Measurements from ENCODE around the gene MAD2L2. TPM values are rescaled to one million over a fixed set of nuclear protein-coding genes. Genes with fewer than 3 reads are reported as not detected.

Gene MAD2L2
- total RNA-seq, 1 experiment from 2014 or later: 84.8 TPM

DNA sequence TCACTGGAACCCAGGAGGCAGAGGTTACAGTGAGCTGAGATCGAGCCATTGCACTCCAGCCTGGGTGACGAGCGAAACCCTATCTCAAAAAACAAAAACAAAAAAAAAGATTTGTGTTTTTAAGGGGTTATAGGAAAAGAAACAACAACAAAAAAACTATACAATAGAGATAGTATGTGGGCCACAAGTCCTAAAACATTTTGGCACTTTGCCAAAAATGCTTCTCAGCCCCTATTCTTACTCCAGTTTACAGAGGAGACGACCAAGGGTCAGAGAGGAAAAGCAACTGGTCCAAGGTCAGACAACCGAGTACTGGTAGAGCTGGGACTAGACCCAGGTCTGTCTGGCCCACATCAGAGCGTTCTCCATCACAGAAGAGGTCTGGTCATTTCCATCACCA is 23.3 kb downstream of the MAD2L2 start:
- BruUV-seq (replicated peaks): no TSS peak
- ATAC-seq: no peak
- H3K27me3 ChIP-seq (ENCODE audit: control insufficient read depth, insufficient read depth, low read length): no peaks in the 10 kb centered on the region
- TF ChIP-seq TCF7L2 (IDR thresholded peaks at IDR 0.05; ENCODE audit: low read depth, low read length): no peak
- no peak for TF ChIP-seq SIN3A (IDR thresholded peaks at IDR 0.05; ENCODE audit: borderline replicate concordance, insufficient read depth, low read depth, low read length)
- no peak for TF ChIP-seq CTCF (IDR thresholded peaks at IDR 0.05)
- TF ChIP-seq POLR2AphosphoS5 (IDR thresholded peaks at IDR 0.05; ENCODE audit: low read depth, low read length): no peak
- TF ChIP-seq, protein P1, sequence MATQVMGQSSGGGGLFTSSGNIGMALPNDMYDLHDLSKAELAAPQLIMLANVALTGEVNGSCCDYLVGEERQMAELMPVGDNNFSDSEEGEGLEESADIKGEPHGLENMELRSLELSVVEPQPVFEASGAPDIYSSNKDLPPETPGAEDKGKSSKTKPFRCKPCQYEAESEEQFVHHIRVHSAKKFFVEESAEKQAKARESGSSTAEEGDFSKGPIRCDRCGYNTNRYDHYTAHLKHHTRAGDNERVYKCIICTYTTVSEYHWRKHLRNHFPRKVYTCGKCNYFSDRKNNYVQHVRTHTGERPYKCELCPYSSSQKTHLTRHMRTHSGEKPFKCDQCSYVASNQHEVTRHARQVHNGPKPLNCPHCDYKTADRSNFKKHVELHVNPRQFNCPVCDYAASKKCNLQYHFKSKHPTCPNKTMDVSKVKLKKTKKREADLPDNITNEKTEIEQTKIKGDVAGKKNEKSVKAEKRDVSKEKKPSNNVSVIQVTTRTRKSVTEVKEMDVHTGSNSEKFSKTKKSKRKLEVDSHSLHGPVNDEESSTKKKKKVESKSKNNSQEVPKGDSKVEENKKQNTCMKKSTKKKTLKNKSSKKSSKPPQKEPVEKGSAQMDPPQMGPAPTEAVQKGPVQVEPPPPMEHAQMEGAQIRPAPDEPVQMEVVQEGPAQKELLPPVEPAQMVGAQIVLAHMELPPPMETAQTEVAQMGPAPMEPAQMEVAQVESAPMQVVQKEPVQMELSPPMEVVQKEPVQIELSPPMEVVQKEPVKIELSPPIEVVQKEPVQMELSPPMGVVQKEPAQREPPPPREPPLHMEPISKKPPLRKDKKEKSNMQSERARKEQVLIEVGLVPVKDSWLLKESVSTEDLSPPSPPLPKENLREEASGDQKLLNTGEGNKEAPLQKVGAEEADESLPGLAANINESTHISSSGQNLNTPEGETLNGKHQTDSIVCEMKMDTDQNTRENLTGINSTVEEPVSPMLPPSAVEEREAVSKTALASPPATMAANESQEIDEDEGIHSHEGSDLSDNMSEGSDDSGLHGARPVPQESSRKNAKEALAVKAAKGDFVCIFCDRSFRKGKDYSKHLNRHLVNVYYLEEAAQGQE (IDR thresholded peaks at IDR 0.05; ENCODE audit: insufficient read depth in 1 of 2, low read depth in 2 of 2, low read length in 1 of 2): no peak
- H3K27ac ChIP-seq (ENCODE audit: low read length): no peak overlapping the region
- H3K4me1 ChIP-seq (ENCODE audit: control insufficient read depth, insufficient read depth, low read length): peaks cover 6% of the 10 kb centered on the region
- H3K36me3 ChIP-seq (ENCODE audit: control insufficient read depth, insufficient read depth, low read length): no peaks in the 10 kb centered on the region; the same call in 1 of the 2 replicates
- in situ Hi-C loops (cut with HindIII; ENCODE audit: low pct_unique_long_range_greater_than_20kb, low sequenced_read_pairs) (no loop called here), intact Hi-C loops (cut with micrococcal nuclease; ENCODE audit: unreplicated experiment) (no loop called here)
- no peaks in the 10 kb centered on the region for H3K9me3 ChIP-seq (ENCODE audit: control insufficient read depth, insufficient read depth, low read depth, low read length)
- no peak for DNase-seq (ENCODE audit: low read depth, low spot score)
- H3K4me3 ChIP-seq (ENCODE audit: low read depth in 2 of 2, low read length in 2 of 2): no peak overlapping the region
- ChIA-PET CTCF (no interaction called here), POLR2A (no interaction called here)

DNA sequence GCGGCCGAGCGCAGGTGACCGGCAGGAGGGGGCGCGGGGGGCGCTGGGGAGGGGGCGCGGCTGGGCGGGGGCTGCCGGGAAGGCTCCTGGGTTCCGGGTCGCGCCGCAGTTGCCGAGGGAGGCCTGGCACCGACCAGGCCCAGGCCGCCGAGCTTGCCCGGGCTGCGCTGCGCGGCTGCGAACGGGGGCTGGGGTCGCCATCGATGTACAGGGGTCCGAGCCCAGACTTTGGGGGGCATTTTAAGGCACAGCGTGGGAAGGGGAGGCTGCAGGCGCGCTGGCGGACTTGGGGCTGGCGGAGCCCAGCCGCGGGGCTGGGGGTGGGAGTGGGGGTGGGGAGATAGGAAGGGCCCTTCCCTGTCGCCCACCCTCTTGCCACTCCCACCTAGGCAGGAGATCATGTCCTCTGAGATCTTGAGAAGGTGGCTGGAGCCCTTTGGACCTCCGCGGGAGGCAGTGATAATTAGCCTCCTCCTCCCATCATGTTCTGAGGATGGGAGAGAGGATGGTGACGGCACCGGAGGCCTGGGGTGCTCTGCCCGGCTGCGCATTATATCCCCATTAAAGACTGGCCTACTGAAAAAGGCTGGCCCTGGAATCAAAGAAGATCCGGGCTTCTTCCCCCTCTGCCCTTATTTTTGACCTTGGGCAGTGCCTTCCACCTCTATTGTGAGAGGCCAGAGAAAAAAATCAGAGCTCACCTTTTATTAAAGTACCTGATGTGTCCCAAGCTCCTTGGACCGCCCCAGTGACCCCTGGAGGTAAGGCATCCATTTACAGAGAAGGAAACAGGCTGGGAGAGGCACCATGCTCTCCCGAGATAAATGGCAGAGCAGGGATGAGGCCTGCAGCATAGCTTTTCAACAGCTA is 25.8 kb downstream of the MAD2L2 start:
- ChIA-PET CTCF (interaction anchor here (0.7 to 0.8 kb wide), 2 partner anchors 9 to 19 kb away, joined by 7 to 9 read pairs; partner anchors contain the start of gene FBXO6), POLR2A (interaction anchor here (0.6 kb wide), 1 partner anchor 12 kb away, joined by 4 read pairs; no protein-coding TSS in a partner anchor)
- H3K4me1 ChIP-seq (ENCODE audit: control insufficient read depth, insufficient read depth, low read length): peaks cover 20% of the 10 kb centered on the region
- ATAC-seq: peak; percentile 7
- no peaks in the 10 kb centered on the region; the same call in 1 of the 2 replicates for H3K36me3 ChIP-seq (ENCODE audit: control insufficient read depth, insufficient read depth, low read length)
- no peaks in the 10 kb centered on the region for H3K27me3 ChIP-seq (ENCODE audit: control insufficient read depth, insufficient read depth, low read length)
- no peaks in the 10 kb centered on the region for H3K9me3 ChIP-seq (ENCODE audit: control insufficient read depth, insufficient read depth, low read depth, low read length)
- DNase-seq (ENCODE audit: low read depth, low spot score): no peak
- in situ Hi-C loops (cut with HindIII; ENCODE audit: low pct_unique_long_range_greater_than_20kb, low sequenced_read_pairs): no loop called here
- H3K4me3 ChIP-seq (ENCODE audit: low read depth in 2 of 2, low read length in 2 of 2): peak overlapping the region; percentile 49 to 62
- peak overlapping the region; percentile 63 for H3K27ac ChIP-seq (ENCODE audit: low read length)
- intact Hi-C loops (cut with micrococcal nuclease; ENCODE audit: unreplicated experiment): loop anchor here (5.0 kb wide), 1 partner anchor 62 kb away; no protein-coding TSS in a partner anchor
- TF ChIP-seq, protein P1 (IDR thresholded peaks at IDR 0.05; ENCODE audit: insufficient read depth in 1 of 2, low read depth in 2 of 2, low read length in 1 of 2): no peak
- TF ChIP-seq TCF7L2 (IDR thresholded peaks at IDR 0.05; ENCODE audit: low read depth, low read length): no peak
- no peak for TF ChIP-seq POLR2AphosphoS5 (IDR thresholded peaks at IDR 0.05; ENCODE audit: low read depth, low read length)
- TF ChIP-seq CTCF (IDR thresholded peaks at IDR 0.05): no peak
- no peak for TF ChIP-seq SIN3A (IDR thresholded peaks at IDR 0.05; ENCODE audit: borderline replicate concordance, insufficient read depth, low read depth, low read length)
- BruUV-seq (replicated peaks): no TSS peak

Measured in Panc1 (cell line).